Measurements from ENCODE around the gene TRAK1. TPM values are rescaled to one million over a fixed set of nuclear protein-coding genes. Genes with fewer than 3 reads are reported as not detected.

The TRAK1 gene
- total RNA-seq, 1 donor from 2014 or later: 53.8 TPM

DNA sequence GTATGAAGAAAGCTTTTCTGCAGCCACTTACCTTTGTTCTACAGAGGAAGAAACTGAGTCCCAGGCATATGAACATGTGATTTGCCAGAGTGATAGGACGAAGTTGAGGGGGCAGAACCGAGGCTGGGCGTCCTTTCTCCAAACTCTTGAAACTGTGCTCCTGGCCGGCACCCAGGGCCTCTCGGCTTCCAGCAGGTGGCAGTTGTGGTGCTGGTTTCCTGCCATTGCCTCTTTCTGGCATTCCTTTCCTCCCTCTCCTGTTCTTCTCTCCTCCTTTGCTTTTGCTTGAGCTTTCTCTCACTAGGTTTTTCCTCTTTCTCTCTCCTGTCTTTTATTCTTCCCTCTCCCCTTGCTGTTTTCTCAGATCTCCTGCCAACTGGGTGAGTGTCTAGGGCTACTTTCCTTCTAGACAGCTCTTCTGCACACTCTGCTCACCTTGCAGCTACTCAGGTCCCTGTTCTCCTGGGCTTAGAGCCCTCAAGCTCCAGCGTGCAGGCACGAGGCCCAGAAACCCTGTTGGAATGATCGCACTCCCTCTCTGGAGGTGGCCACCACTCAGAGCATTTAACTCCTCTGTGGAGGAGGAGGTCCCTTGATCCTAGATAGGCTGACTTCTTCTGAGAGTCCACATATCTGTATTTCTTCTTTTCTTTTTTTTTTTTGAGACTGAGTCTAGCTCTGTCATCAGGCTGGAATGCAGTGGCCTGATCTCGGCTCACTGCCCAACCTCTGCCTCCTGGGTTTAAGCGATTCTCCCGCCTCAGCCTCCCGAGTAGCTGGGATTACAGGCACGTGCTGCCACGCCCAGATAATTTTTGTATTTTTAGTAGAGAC is 26.2 kb downstream of the TRAK1 start:
- peak; percentile 56 for TF ChIP-seq CTCF (IDR thresholded peaks at IDR 0.05; ENCODE audit: unreplicated experiment)
- Mint-ChIP-seq H3K4me1 (ENCODE audit: low read depth) (peaks cover 3% of the 10 kb centered on the region), H3K27ac (no peak overlapping the region), H3K4me3 (ENCODE audit: low read depth) (no peak overlapping the region), H3K36me3 (ENCODE audit: insufficient read depth) (no peaks in the 10 kb centered on the region), H3K9me3 (ENCODE audit: low read depth) (no peaks in the 10 kb centered on the region), H3K27me3 (no peaks in the 10 kb centered on the region)
- DNase-seq (ENCODE audit: low spot score, unreplicated experiment): no peak

- H3K9me3 Mint-ChIP-seq (ENCODE audit: low read depth): no peaks in the 10 kb centered on the region
- no peak overlapping the region for H3K4me3 Mint-ChIP-seq (ENCODE audit: low read depth)
- H3K27ac Mint-ChIP-seq: no peak overlapping the region
- DNase-seq (ENCODE audit: low spot score, unreplicated experiment): no peak
- H3K27me3 Mint-ChIP-seq: no peaks in the 10 kb centered on the region
- peak; percentile 60 for TF ChIP-seq CTCF (IDR thresholded peaks at IDR 0.05; ENCODE audit: unreplicated experiment)
- H3K36me3 Mint-ChIP-seq (ENCODE audit: insufficient read depth): no peaks in the 10 kb centered on the region
- H3K4me1 Mint-ChIP-seq (ENCODE audit: low read depth): peaks cover 3% of the 10 kb centered on the region
Observed at GRCh38 chr3:42118762-42119361, 27.7 kb downstream of the TRAK1 start.

DNA sequence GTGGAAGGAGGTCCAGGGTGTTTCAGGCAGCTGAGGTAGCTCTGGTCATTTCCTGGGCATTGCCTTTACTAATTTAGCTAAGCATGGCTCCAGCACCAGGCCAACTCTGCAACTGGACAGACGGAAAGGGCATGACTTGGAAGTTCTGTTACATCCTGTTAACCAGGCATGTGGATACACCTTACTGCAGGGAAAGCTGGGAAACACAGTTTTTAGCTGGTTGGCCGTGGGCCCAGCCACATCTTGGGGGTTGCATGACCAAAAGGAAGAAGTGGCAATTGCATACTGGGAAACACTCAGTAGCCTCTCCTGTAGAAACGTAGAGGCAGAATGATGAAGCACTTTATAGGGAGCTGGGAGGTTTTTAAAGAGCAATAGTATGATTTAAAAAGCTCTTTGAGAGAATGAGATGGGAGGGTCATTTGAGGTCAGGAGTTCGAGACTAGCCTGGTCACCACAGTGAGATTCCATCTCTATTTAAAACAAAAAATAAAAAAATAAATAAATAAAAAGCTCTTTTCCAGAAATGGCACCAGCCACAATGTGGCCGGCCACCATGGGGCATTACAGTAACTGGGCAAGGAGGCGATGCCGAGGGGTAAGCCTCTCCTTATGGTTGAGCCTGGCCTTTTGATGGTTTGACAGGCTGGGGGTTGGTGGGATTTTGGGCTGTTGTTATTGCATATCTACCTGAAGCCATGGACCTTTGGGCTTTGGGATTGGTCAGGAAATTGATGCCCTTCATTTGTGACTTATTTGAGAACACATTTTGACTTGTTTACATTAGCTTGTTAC is 28.6 kb downstream of the TRAK1 start:
- H3K36me3 Mint-ChIP-seq (ENCODE audit: insufficient read depth): no peaks in the 10 kb centered on the region
- no peak for TF ChIP-seq CTCF (IDR thresholded peaks at IDR 0.05; ENCODE audit: unreplicated experiment)
- no peak for DNase-seq (ENCODE audit: low spot score, unreplicated experiment)
- H3K4me1 Mint-ChIP-seq (ENCODE audit: low read depth): peaks cover 3% of the 10 kb centered on the region
- no peaks in the 10 kb centered on the region for H3K27me3 Mint-ChIP-seq
- H3K9me3 Mint-ChIP-seq (ENCODE audit: low read depth): no peaks in the 10 kb centered on the region
- H3K4me3 Mint-ChIP-seq (ENCODE audit: low read depth): no peak overlapping the region
- peak overlapping the region; percentile 50 for H3K27ac Mint-ChIP-seq

DNA sequence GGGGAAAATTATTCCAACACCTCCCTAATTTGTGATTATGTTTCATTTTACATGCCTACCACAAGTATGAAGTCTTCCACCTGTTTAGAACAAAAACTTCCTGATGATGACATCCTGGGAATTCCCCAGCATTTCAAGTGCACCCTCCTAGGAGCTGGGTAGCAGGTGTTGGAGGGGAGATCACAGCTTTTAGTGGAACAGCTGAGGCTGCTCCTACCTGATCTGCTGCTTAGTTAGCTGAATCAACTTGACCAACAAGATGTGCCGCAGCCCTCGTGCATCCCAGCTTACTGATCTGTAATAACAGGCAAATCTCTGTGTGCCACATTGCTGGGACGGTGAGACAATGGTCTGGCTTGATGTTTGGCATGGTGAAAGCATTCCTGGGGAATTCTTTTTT is 29.7 kb downstream of the TRAK1 start:
- Mint-ChIP-seq H3K4me1 (ENCODE audit: low read depth) (peaks cover 3% of the 10 kb centered on the region), H3K27me3 (no peaks in the 10 kb centered on the region), H3K4me3 (ENCODE audit: low read depth) (no peak overlapping the region), H3K9me3 (ENCODE audit: low read depth) (no peaks in the 10 kb centered on the region), H3K36me3 (ENCODE audit: insufficient read depth) (peaks cover 4% of the 10 kb centered on the region), H3K27ac (no peak overlapping the region)
- no peak for DNase-seq (ENCODE audit: low spot score, unreplicated experiment)
- no peak for TF ChIP-seq CTCF (IDR thresholded peaks at IDR 0.05; ENCODE audit: unreplicated experiment)
